GM19328 (cell line): Measurements from ENCODE around the gene ADCY5.

Source experiments
- ATAC-seq: cut with Tn5 transposase; IDR thresholded peaks from one replicate; pipeline ENCODE4 v1.9.1; 2021; ENCODE audit warnings: mild to moderate bottlenecking, moderate library complexity; ENCODE audit not compliant: unreplicated experiment

ADCY5 gene

GRCh38 chr3:123344907-123345594 is 103.8 kb downstream of the ADCY5 start:
- no peak for ATAC-seq

- ATAC-seq: no peak
Measured at GRCh38 chr3:123344175-123344906, 104.5 kb downstream of the ADCY5 start.

GRCh38 chr3:123343296-123344174 is 105.4 kb downstream of the ADCY5 start:
- ATAC-seq: no peak

- no peak for ATAC-seq
Measured at GRCh38 chr3:123342631-123343080, 106.2 kb downstream of the ADCY5 start.

- ATAC-seq: no peak
Measured at GRCh38 chr3:123341871-123342630, 106.8 kb downstream of the ADCY5 start.

GRCh38 chr3:123340336-123340735 is 108.6 kb downstream of the ADCY5 start:
- ATAC-seq: no peak

- ATAC-seq: no peak
Measured at GRCh38 chr3:123339302-123339701, 109.6 kb downstream of the ADCY5 start.

GRCh38 chr3:123338620-123339061 is 110.2 kb downstream of the ADCY5 start:
- ATAC-seq: no peak

- no peak for ATAC-seq
Measured at GRCh38 chr3:123337948-123338619, 110.8 kb downstream of the ADCY5 start.

- no peak for ATAC-seq
Measured at GRCh38 chr3:123337226-123337625, 111.7 kb downstream of the ADCY5 start.

- ATAC-seq: no peak
Measured at GRCh38 chr3:123336441-123336851, 112.4 kb downstream of the ADCY5 start.

GRCh38 chr3:123336001-123336400 is 112.9 kb downstream of the ADCY5 start:
- no peak for ATAC-seq

GRCh38 chr3:123335007-123335670 is 113.8 kb downstream of the ADCY5 start:
- ATAC-seq: no peak

GRCh38 chr3:123334056-123334455 is 114.8 kb downstream of the ADCY5 start:
- ATAC-seq: no peak

GRCh38 chr3:123333401-123333800 is 115.5 kb downstream of the ADCY5 start:
- ATAC-seq: no peak

- no peak for ATAC-seq
Measured at GRCh38 chr3:123332124-123332641, 116.7 kb downstream of the ADCY5 start.

GRCh38 chr3:123331651-123332050 is 117.2 kb downstream of the ADCY5 start:
- ATAC-seq: no peak

GRCh38 chr3:123331006-123331405 is 117.9 kb downstream of the ADCY5 start:
- ATAC-seq: no peak

- ATAC-seq: no peak
Measured at GRCh38 chr3:123330441-123330991, 118.4 kb downstream of the ADCY5 start.
